Activated T-cell treated with anti-CD3 and anti-CD28 coated beads for 1 hour (primary cell): Measurements from ENCODE around the gene MAGEA2B.
"Not testable (repeated sequence)": the region's sequence is repeated elsewhere in the genome, so short reads cannot be mapped to it uniquely, and the experiment has no call there.

Experiments used
- DNase-seq: peaks from one replicate; pipeline ENCODE4 v3.0.0-alpha.2; 2020; ENCODE audit warnings: low read depth

MAGEA2B gene

GRCh38 chrX:152758918-152759317 is 44.5 kb downstream of the MAGEA2B start, which contains the start of gene CSAG3:
Gene CSAG3 (plus strand): TSS chrX:152759218.
- not testable (repeated sequence) for DNase-seq

- not testable (repeated sequence) for DNase-seq
Observed at GRCh38 chrX:152759544-152759943, 45.1 kb downstream of the MAGEA2B start.

GRCh38 chrX:152761582-152761981 is 47.2 kb downstream of the MAGEA2B start:
- DNase-seq: not testable (repeated sequence)

GRCh38 chrX:152766562-152766961 is 52.1 kb downstream of the MAGEA2B start:
- DNase-seq: not testable (repeated sequence)
